Peyer's patch (tissue), 4 donors: ENCODE results near the gene CWF19L2.

Experiments
- POLR2A ChIP-seq, 2 donors: fragments of 450-650 bp; IDR thresholded peaks; one replicate each; pipeline ENCODE4 v1.5.1; 2017; ENCODE audit warnings: antibody characterized with exemption in 2 of 2, mild to moderate bottlenecking in 2 of 2, moderate library complexity in 2 of 2
- TF ChIP-seq, protein P1 (sequence below), 6 experiments: fragments of 450-650 bp in 4 of 6; fragments of 200-600 bp in 2 of 6; sonication (generic) in 1 of 6; IDR thresholded peaks; one replicate each; pipeline ENCODE4 v1.5.1; 2017 to 2019; ENCODE audit warnings: antibody characterized with exemption in 6 of 6, mild to moderate bottlenecking in 3 of 6, moderate library complexity in 1 of 6

GRCh38 chr11:107397357-107397756 lies 60.3 kb downstream of the CWF19L2 start:
- TF ChIP-seq, protein P1, sequence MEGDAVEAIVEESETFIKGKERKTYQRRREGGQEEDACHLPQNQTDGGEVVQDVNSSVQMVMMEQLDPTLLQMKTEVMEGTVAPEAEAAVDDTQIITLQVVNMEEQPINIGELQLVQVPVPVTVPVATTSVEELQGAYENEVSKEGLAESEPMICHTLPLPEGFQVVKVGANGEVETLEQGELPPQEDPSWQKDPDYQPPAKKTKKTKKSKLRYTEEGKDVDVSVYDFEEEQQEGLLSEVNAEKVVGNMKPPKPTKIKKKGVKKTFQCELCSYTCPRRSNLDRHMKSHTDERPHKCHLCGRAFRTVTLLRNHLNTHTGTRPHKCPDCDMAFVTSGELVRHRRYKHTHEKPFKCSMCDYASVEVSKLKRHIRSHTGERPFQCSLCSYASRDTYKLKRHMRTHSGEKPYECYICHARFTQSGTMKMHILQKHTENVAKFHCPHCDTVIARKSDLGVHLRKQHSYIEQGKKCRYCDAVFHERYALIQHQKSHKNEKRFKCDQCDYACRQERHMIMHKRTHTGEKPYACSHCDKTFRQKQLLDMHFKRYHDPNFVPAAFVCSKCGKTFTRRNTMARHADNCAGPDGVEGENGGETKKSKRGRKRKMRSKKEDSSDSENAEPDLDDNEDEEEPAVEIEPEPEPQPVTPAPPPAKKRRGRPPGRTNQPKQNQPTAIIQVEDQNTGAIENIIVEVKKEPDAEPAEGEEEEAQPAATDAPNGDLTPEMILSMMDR (IDR thresholded peaks at IDR 0.05): no peak
- no peak for TF ChIP-seq POLR2A (IDR thresholded peaks at IDR 0.05)
